Stimulated activated CD4-positive, alpha-beta T cell treated with anti-CD3 and anti-CD28 coated beads, Interleukin-2, amount 100 ng/mL, for 4 hours (primary cell): ENCODE data around the gene CEP85.
A peak's percentile ranks its signal among the peaks of the same experiment; 100 is the strongest.
"Not testable (repeated sequence)": the region's sequence is repeated elsewhere in the genome, so short reads cannot be mapped to it uniquely, and the experiment has no call there.

Experiments
- DNase-seq: peaks from one replicate; pipeline ENCODE4 v3.0.0-alpha.2; 2020; ENCODE audit warnings: low read depth

Gene CEP85

GRCh38 chr1:26290882-26291261, 56.9 kb downstream of the CEP85 start:
- DNase-seq, result no peak

- DNase-seq, result no peak
Observed at GRCh38 chr1:26291433-26291832, 57.4 kb downstream of the CEP85 start.

GRCh38 chr1:26291939-26292338, 57.9 kb downstream of the CEP85 start:
- no peak for DNase-seq

GRCh38 chr1:26292735-26293134, 58.7 kb downstream of the CEP85 start:
- not testable (repeated sequence) for DNase-seq

- DNase-seq, result no peak
Observed at GRCh38 chr1:26293911-26294463, 60.0 kb downstream of the CEP85 start.

- no peak for DNase-seq
Observed at GRCh38 chr1:26295194-26296138, 61.5 kb downstream of the CEP85 start.

- no peak for DNase-seq
Observed at GRCh38 chr1:26296340-26297056, 62.5 kb downstream of the CEP85 start.

GRCh38 chr1:26297057-26297790, 63.2 kb downstream of the CEP85 start:
- no peak for DNase-seq

- no peak for DNase-seq
Observed at GRCh38 chr1:26297791-26298124, 63.8 kb downstream of the CEP85 start.

- DNase-seq, result no peak
Observed at GRCh38 chr1:26300578-26301275, 66.7 kb downstream of the CEP85 start.

- no peak for DNase-seq
Observed at GRCh38 chr1:26302733-26303405, 68.9 kb downstream of the CEP85 start.

GRCh38 chr1:26305667-26306289, 71.8 kb downstream of the CEP85 start:
- no peak for DNase-seq

- peak; percentile 88 for DNase-seq
Observed at GRCh38 chr1:26306290-26307229, 72.6 kb downstream of the CEP85 start, which contains the start of gene UBXN11. Gene UBXN11, minus strand, starts transcription at chr1:26306636. Its CDS starts 3,753 bp downstream, at chr1:26302883.

- no peak for DNase-seq
Observed at GRCh38 chr1:26307363-26307781, 73.4 kb downstream of the CEP85 start.

GRCh38 chr1:26307966-26308899, 74.2 kb downstream of the CEP85 start:
- not testable (repeated sequence) for DNase-seq

- DNase-seq, result no peak
Observed at GRCh38 chr1:26314501-26314900, 80.5 kb downstream of the CEP85 start.

- DNase-seq, result no peak
Observed at GRCh38 chr1:26315874-26316850, 82.2 kb downstream of the CEP85 start.
